Osteoblast (primary cell): Measurements from ENCODE around the gene POU5F1. TPM values are rescaled to one million over a fixed set of nuclear protein-coding genes. Genes with fewer than 3 reads are reported as not detected.
"Not testable (repeated sequence)": the region's sequence is repeated elsewhere in the genome, so short reads cannot be mapped to it uniquely, and the experiment has no call there.

Experiments used
- DNase-seq: peaks from one replicate; pipeline ENCODE4 v3.0.0; 2011; ENCODE audit warnings: low spot score, mixed read lengths; ENCODE audit not compliant: insufficient read length; ENCODE audit errors: missing footprints
- H2AFZ ChIP-seq: 2 replicates; pipeline ENCODE4 v1.6.0; 2011; ENCODE audit warnings: mild to moderate bottlenecking, low read length
- H3K27ac ChIP-seq: 2 replicates; pipeline ENCODE4 v1.5.1; 2011; ENCODE audit warnings: mild to moderate bottlenecking, low read depth, low read length, moderate library complexity
- H3K27me3 ChIP-seq: 2 replicates; pipeline ENCODE4 v1.6.0; 2012; ENCODE audit warnings: mild to moderate bottlenecking, control low read depth, inconsistent platforms, low read length, moderate library complexity; ENCODE audit not compliant: insufficient read depth
- H3K36me3 ChIP-seq: 2 replicates; pipeline ENCODE4 v1.5.1; 2011; ENCODE audit warnings: mild to moderate bottlenecking, low read length, control low read depth, moderate library complexity; ENCODE audit not compliant: insufficient read depth
- H3K4me1 ChIP-seq: 2 replicates; pipeline ENCODE4 v1.5.1; 2011; ENCODE audit warnings: mild to moderate bottlenecking, low read length, control low read depth, moderate library complexity; ENCODE audit not compliant: insufficient read depth
- H3K4me2 ChIP-seq: 2 replicates; pipeline ENCODE4 v1.6.0; 2011; ENCODE audit warnings: mild to moderate bottlenecking, low read length; ENCODE audit not compliant: insufficient read depth
- H3K4me3 ChIP-seq: fragments of 200-600 bp; sonication (generic); 3 replicates; pipeline ENCODE4 v1.5.1; 2012; ENCODE audit warnings: mild to moderate bottlenecking, low read length, inconsistent platforms; ENCODE audit not compliant: insufficient read depth
- H3K79me2 ChIP-seq: 2 replicates; pipeline ENCODE4 v1.6.0; 2012; ENCODE audit warnings: mild to moderate bottlenecking, low read length, control low read depth, inconsistent platforms; ENCODE audit not compliant: insufficient read depth
- H3K9me3 ChIP-seq: 2 replicates; pipeline ENCODE4 v1.5.1; 2011; ENCODE audit warnings: low read depth, low read length, control low read depth
- H4K20me1 ChIP-seq: 2 replicates; pipeline ENCODE4 v1.6.0; 2012; ENCODE audit warnings: mild to moderate bottlenecking, low read length, control low read depth; ENCODE audit not compliant: insufficient read depth
- total RNA-seq: library from RNA; depleted of rRNA; stranded (reverse); fragments of >200 nt; gene quantifications from 2 replicates; pipeline ENCODE4 v1.2.3, GENCODE V29; 2012
- TF ChIP-seq, protein P1 (sequence below): IDR thresholded peaks from 2 replicates; pipeline ENCODE4 v1.5.1; 2011; ENCODE audit warnings: mild to moderate bottlenecking, low read depth, low read length, moderate library complexity; ENCODE audit errors: extremely low read depth

The POU5F1 gene
- total RNA-seq, 1 donor, result 2.5 TPM

DNA sequence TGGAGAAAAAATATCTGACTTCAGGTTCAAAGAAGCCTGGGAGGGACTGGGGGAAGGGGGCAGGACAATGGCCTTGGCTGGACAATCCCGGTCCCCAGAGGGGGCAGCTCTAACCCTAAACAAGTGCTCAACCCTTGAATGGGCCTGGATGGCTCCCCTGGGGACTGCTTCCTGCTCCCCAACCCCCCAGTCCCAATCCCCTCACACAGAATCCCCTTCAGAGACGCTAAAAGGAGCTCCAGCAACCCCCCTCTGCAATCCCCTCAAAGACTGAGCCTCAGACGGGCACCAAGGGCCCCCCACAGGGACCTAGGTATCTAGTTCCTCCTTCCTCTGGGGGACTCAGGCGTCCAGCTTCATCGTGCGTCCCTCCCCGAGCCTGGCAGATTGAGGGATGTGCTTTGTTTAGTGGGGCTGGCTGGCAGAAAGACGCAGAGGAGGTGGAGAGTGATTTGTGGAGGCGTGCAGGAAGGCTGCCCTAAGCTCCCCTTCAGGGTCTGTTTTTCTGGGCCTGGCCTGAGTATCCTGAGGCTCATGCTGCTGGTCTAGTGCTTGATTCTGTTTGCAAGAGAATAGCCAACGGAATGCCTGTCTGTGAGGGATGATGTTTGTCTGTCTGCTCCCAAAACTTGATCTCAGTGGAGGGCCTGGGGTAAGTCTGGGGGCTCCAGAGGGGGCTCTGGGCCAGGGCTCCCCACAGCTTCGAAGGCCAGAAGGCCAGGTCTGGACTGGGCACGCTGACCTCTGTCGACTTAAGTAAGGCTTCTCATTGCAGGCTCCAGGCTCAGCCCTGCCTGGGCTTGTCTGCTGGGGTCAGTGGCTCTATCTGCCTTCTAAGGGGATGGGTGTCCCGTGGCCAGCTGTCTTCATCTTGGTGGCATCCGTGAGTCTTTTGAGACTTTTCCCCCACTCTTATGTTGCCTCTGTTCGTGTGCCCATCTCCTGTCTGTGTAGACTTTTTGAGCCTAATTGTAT is 1.7 kb upstream of the POU5F1 start:
- Histone ChIP-seq H3K9me3 (no peaks in the 10 kb centered on the region), H3K4me3 (no peak overlapping the region), H3K4me1 (peaks cover 7% of the 10 kb centered on the region), H3K4me2 (no peak overlapping the region), H3K79me2 (no peaks in the 10 kb centered on the region), H3K27ac (no peak overlapping the region), H2AFZ (no peak overlapping the region), H3K27me3 (no peaks in the 10 kb centered on the region), H3K36me3 (no peaks in the 10 kb centered on the region), H4K20me1 (no peaks in the 10 kb centered on the region)
- DNase-seq, result no peak
- TF ChIP-seq, protein P1, sequence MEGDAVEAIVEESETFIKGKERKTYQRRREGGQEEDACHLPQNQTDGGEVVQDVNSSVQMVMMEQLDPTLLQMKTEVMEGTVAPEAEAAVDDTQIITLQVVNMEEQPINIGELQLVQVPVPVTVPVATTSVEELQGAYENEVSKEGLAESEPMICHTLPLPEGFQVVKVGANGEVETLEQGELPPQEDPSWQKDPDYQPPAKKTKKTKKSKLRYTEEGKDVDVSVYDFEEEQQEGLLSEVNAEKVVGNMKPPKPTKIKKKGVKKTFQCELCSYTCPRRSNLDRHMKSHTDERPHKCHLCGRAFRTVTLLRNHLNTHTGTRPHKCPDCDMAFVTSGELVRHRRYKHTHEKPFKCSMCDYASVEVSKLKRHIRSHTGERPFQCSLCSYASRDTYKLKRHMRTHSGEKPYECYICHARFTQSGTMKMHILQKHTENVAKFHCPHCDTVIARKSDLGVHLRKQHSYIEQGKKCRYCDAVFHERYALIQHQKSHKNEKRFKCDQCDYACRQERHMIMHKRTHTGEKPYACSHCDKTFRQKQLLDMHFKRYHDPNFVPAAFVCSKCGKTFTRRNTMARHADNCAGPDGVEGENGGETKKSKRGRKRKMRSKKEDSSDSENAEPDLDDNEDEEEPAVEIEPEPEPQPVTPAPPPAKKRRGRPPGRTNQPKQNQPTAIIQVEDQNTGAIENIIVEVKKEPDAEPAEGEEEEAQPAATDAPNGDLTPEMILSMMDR, result no peak

DNA sequence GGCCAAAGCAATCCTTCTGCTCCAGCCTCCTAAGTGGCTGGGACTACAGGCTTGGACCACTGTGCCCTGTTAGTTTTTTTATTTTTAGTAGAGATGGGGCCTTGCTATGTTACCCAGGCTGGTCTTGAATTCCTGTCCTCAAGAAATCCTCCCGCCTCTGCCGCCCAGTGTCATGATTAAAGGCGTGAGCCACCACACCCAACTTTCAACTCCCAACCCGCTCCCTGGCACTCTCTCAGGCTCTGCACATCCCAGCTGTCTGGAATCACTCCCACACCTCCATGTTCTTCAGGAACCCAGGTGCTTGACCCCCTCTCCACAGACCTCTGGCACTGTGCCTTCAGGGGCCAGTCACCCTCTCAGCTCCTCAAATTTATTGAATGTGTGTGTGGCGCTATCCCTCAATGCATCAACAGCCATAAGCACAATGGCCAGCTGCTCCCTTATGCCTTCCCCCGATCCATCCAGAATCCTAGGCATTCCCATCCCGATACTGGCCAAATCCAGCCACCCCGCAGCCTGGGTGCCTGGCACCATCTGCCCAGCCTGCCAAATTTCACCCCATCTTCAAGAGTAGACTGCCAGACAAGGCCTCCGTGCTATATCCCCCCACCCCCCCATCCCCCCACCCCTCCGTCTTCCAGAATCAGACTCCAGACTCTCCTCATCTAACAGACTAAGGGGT is 647 bp upstream of the POU5F1 start:
- no peak overlapping the region for H2AFZ ChIP-seq
- no peaks in the 10 kb centered on the region for H3K79me2 ChIP-seq
- H3K36me3 ChIP-seq, result no peaks in the 10 kb centered on the region
- TF ChIP-seq, protein P1, result no peak
- H3K27ac ChIP-seq, result no peak overlapping the region
- H3K9me3 ChIP-seq, result no peaks in the 10 kb centered on the region
- no peak overlapping the region for H3K4me2 ChIP-seq
- H4K20me1 ChIP-seq, result no peaks in the 10 kb centered on the region
- DNase-seq, result no peak
- no peaks in the 10 kb centered on the region for H3K27me3 ChIP-seq
- H3K4me1 ChIP-seq, result peaks cover 4% of the 10 kb centered on the region
- no peak overlapping the region for H3K4me3 ChIP-seq

GRCh38 chr6:31169858-31170599 is 453 bp downstream of the POU5F1 start:
- not testable (repeated sequence) for H3K36me3 ChIP-seq, H3K79me2 ChIP-seq, H3K27me3 ChIP-seq, H3K4me3 ChIP-seq, H2AFZ ChIP-seq, H3K4me2 ChIP-seq, DNase-seq, H3K4me1 ChIP-seq, H3K27ac ChIP-seq, H4K20me1 ChIP-seq, H3K9me3 ChIP-seq

DNA sequence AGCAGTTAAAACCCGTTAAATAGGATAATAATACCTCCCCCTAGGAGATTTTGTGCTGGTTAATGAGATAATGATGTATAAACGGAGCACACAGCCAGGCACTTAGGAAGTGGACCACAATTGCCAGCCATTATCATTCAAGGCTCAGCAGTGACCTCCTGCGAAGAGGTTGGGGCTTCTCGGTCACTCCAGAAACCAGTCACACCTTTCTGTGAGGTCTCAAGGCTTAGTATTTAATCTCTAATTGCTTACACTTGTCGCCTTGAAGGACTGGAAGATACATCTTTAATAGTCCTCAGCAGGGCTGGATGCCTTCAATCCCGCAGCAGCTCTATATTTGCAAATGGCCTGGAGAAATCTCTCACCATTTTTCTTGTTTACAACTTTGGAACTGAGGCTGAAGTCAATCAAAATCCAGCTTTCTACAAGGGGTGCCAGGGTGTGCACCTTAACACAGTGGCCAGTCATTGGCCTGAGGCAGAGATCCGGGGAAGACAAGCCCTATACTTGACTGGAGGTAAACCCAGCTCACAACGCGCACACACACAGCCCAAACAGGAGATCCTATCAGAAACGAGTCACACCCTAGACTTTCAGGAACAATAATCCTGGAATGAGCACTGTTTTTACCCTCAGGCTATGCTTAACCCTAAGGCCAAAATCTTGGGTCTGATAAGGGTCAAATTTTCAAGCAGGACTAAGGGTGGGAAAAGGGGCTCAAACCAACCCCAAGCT is 1.2 kb downstream of the POU5F1 start:
- no peak overlapping the region for H3K4me2 ChIP-seq
- no peaks in the 10 kb centered on the region for H4K20me1 ChIP-seq
- H3K27me3 ChIP-seq, result no peaks in the 10 kb centered on the region
- TF ChIP-seq, protein P1, result no peak
- no peak overlapping the region for H2AFZ ChIP-seq
- H3K9me3 ChIP-seq, result no peaks in the 10 kb centered on the region
- DNase-seq, result no peak
- H3K79me2 ChIP-seq, result no peaks in the 10 kb centered on the region
- H3K4me3 ChIP-seq, result no peak overlapping the region
- H3K36me3 ChIP-seq, result no peaks in the 10 kb centered on the region
- no peak overlapping the region for H3K27ac ChIP-seq
- H3K4me1 ChIP-seq, result no peaks in the 10 kb centered on the region
